Caco-2 (cell line): Measurements from ENCODE around the gene ZNF839. TPM values are rescaled to one million over a fixed set of nuclear protein-coding genes. Genes with fewer than 3 reads are reported as not detected.

Experiments
- BruUV-seq: library from RNA; stranded (reverse); fragments of 400-500 nt; replicated peaks from 2 replicates; lab custom pipeline; 2021; lab: Mats Ljungman, UMichigan
- CTCF ChIA-PET: fragments of 300-600 bp; sonication (Branson Sonifier 250); formaldehyde crosslinking; loops from one replicate; lab custom pipeline; 2022; ENCODE audit warnings: antibody characterized with exemption; lab: Charles Lee
- POLR2A ChIA-PET: fragments of 300-600 bp; sonication (Branson Sonifier 250); formaldehyde crosslinking; loops from one replicate; lab custom pipeline; 2022; ENCODE audit warnings: antibody characterized with exemption; lab: Charles Lee
- DNase-seq, 2 experiments: peaks; one replicate each; pipeline versions ENCODE4 v3.0.0 to v3.0.0-alpha.2; 2020 to 2022
- H3K27me3 ChIP-seq: replicated peaks from 2 replicates; pipeline ENCODE4 v1.6.0; 2011; ENCODE audit warnings: low read length; ENCODE audit not compliant: control insufficient read depth, insufficient read depth
- H3K36me3 ChIP-seq: 2 replicates; pipeline ENCODE4 v1.5.1; 2011; ENCODE audit warnings: low read length; ENCODE audit not compliant: control insufficient read depth, insufficient read depth
- H3K4me1 ChIP-seq: fragments of 250-450 bp; sonication (Bioruptor Pico); 2 replicates; pipeline ENCODE4 v1.5.1; 2020; ENCODE audit warnings: mild to moderate bottlenecking
- H3K4me3 ChIP-seq: 2 replicates; pipeline ENCODE4 v1.5.1; 2011; ENCODE audit warnings: low read depth, mild to moderate bottlenecking, control low read depth, low read length
- H3K9me3 ChIP-seq: fragments of 250-450 bp; sonication (Bioruptor Pico); 2 replicates; pipeline ENCODE4 v1.5.1; 2020; ENCODE audit warnings: mild to moderate bottlenecking, moderate library complexity
- H3K27ac Mint-ChIP-seq: one replicate; pipeline ENCODE4 v1.8.0; 2022; ENCODE audit warnings: mixed read lengths; ENCODE audit not compliant: unreplicated experiment
- H3K27me3 Mint-ChIP-seq: one replicate; pipeline ENCODE4 v1.8.0; 2022; ENCODE audit warnings: mixed read lengths; ENCODE audit not compliant: insufficient read depth, unreplicated experiment
- H3K36me3 Mint-ChIP-seq: one replicate; pipeline ENCODE4 v1.8.0; 2022; ENCODE audit warnings: mild to moderate bottlenecking, mixed read lengths; ENCODE audit not compliant: insufficient read depth, unreplicated experiment
- H3K4me1 Mint-ChIP-seq: one replicate; pipeline ENCODE4 v1.8.0; 2022; ENCODE audit warnings: low read depth, mixed read lengths; ENCODE audit not compliant: unreplicated experiment
- H3K4me3 Mint-ChIP-seq: one replicate; pipeline ENCODE4 v1.8.0; 2022; ENCODE audit warnings: mild to moderate bottlenecking, moderate library complexity, mixed read lengths; ENCODE audit not compliant: unreplicated experiment
- H3K9me3 Mint-ChIP-seq: one replicate; pipeline ENCODE4 v1.8.0; 2022; ENCODE audit warnings: mixed read lengths; ENCODE audit not compliant: unreplicated experiment
- CTCF ChIP-seq, 2 experiments: fragments of 200-600 bp in 1 of 2; IDR thresholded peaks; 1 replicate in 1 of 2; 2 replicates in 1 of 2; pipeline versions ENCODE4 v1.5.1 to v1.8.0; 2011 to 2022; ENCODE audit warnings: antibody characterized with exemption in 1 of 2, control low read depth in 1 of 2, inconsistent platforms in 1 of 2, low read depth in 1 of 2, low read length in 1 of 2, mild to moderate bottlenecking in 1 of 2, moderate library complexity in 1 of 2; ENCODE audit not compliant: insufficient read depth in 1 of 2, severe bottlenecking in 1 of 2, unreplicated experiment in 1 of 2
- intact Hi-C: fragments of 100-400 bp; cut with micrococcal nuclease; formaldehyde crosslinking; loops from one replicate; pipeline ENCODE4 v1.10.0; 2022; ENCODE audit not compliant: unreplicated experiment
- total RNA-seq: library from RNA; stranded (reverse); gene quantifications from 2 replicates; pipeline ENCODE4 v1.2.3, GENCODE V29; 2022

The ZNF839 gene
- total RNA-seq, 1 experiment from 2014 or later = 11.9 TPM

DNA sequence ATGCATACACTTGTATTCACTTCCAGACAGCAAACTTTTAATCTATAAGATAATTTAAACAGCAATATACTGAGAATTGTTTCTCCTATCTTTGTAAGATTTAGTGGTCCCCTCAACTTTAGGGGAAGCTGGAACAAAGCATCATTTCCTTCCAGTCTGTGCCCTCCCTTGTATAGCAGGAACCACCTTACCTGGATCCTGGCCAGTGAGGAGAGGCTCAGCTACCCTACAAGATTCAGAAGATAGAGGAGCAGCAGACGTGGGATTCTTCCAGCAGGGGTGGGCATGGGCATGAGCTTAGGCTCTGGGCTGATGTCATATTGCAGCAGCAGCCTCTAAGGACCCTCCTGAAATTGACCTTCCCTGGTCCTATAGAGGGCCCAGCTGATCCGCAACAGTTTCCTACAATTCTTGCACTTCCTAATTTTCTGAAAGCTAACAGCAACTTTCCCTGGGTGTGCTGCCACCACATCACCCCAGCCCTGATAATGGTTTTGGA is 35.9 kb upstream of the ZNF839 start:
- ChIA-PET POLR2A (no interaction called here), CTCF (no interaction called here)
- no peaks in the 10 kb centered on the region for H3K36me3 Mint-ChIP-seq
- H3K27me3 Mint-ChIP-seq = no peaks in the 10 kb centered on the region
- H3K27ac Mint-ChIP-seq = no peak overlapping the region
- intact Hi-C loops = no loop called here
- BruUV-seq = no TSS peak
- H3K9me3 Mint-ChIP-seq = no peaks in the 10 kb centered on the region
- no peaks in the 10 kb centered on the region for H3K9me3 ChIP-seq
- peaks cover 16% of the 10 kb centered on the region for H3K4me1 ChIP-seq
- TF ChIP-seq CTCF (IDR thresholded peaks at IDR 0.05; ENCODE audit: insufficient read depth in 1 of 2, low read depth in 1 of 2, low read length in 1 of 2, severe bottlenecking in 1 of 2, unreplicated experiment in 1 of 2) = no peak
- H3K4me1 Mint-ChIP-seq = no peaks in the 10 kb centered on the region
- H3K27me3 ChIP-seq = no peaks in the 10 kb centered on the region
- H3K4me3 ChIP-seq = no peak overlapping the region
- H3K4me3 Mint-ChIP-seq = no peak overlapping the region
- H3K36me3 ChIP-seq = no peaks in the 10 kb centered on the region
- no peak for DNase-seq

DNA sequence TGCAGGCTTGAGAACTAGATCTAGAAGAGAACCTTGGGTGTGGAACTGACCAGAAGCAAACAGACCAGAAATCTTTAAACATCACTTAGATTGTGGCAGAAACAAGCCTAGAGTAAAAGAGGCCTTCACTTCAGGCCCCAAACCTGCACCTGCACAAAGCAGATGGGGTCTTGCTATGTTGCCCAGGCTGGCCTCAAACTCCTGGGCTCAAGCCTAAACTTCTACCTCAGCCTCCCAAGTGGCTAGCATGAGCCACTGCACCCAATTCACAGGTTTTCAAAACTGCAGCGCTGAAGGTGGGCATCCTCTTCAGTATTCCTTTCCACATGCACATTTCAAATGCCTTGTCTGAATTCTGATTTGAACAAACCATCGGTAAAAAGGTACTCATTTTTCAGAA is 34.4 kb upstream of the ZNF839 start:
- CTCF ChIA-PET = no interaction called here
- Mint-ChIP-seq H3K27ac (no peak overlapping the region), H3K27me3 (no peaks in the 10 kb centered on the region), H3K36me3 (no peaks in the 10 kb centered on the region), H3K9me3 (no peaks in the 10 kb centered on the region), H3K4me3 (no peak overlapping the region), H3K4me1 (no peaks in the 10 kb centered on the region)
- POLR2A ChIA-PET = no interaction called here
- DNase-seq = no peak
- H3K4me3 ChIP-seq = no peak overlapping the region
- BruUV-seq = no TSS peak
- peaks cover 5% of the 10 kb centered on the region; the same call in 1 of the 2 replicates for H3K4me1 ChIP-seq
- H3K27me3 ChIP-seq = no peaks in the 10 kb centered on the region
- H3K36me3 ChIP-seq = no peaks in the 10 kb centered on the region
- no peaks in the 10 kb centered on the region for H3K9me3 ChIP-seq
- TF ChIP-seq CTCF (IDR thresholded peaks at IDR 0.05; ENCODE audit: insufficient read depth in 1 of 2, low read depth in 1 of 2, low read length in 1 of 2, severe bottlenecking in 1 of 2, unreplicated experiment in 1 of 2) = no peak
- intact Hi-C loops = no loop called here

- intact Hi-C loops = no loop called here
- no peaks in the 10 kb centered on the region for H3K36me3 ChIP-seq
- no peaks in the 10 kb centered on the region for H3K4me1 ChIP-seq
- H3K27me3 ChIP-seq = no peaks in the 10 kb centered on the region
- Mint-ChIP-seq H3K4me1 (no peaks in the 10 kb centered on the region), H3K9me3 (no peaks in the 10 kb centered on the region), H3K27ac (no peak overlapping the region), H3K27me3 (no peaks in the 10 kb centered on the region), H3K36me3 (no peaks in the 10 kb centered on the region), H3K4me3 (no peak overlapping the region)
- ChIA-PET CTCF (no interaction called here), POLR2A (no interaction called here)
- no peak overlapping the region for H3K4me3 ChIP-seq
- TF ChIP-seq CTCF (IDR thresholded peaks at IDR 0.05; ENCODE audit: insufficient read depth in 1 of 2, low read depth in 1 of 2, low read length in 1 of 2, severe bottlenecking in 1 of 2, unreplicated experiment in 1 of 2) = no peak
- H3K9me3 ChIP-seq = no peaks in the 10 kb centered on the region
- BruUV-seq = no TSS peak
- DNase-seq = no peak
Measured at GRCh38 chr14:102288139-102288538, 31.4 kb upstream of the ZNF839 start.
